Jurkat, Clone E6-1 (cell line): ENCODE measurements around the gene SCAMP4.

Experiments used
- DNase-seq: peaks from one replicate; pipeline ENCODE4 v3.0.0-alpha.2; 2011; ENCODE audit warnings: low read depth, low spot score
- H3K4me3 ChIP-seq: 2 replicates; pipeline ENCODE4 v1.5.1; 2011; ENCODE audit warnings: mild to moderate bottlenecking, low read length, control low read depth, moderate library complexity

The SCAMP4 gene

DNA sequence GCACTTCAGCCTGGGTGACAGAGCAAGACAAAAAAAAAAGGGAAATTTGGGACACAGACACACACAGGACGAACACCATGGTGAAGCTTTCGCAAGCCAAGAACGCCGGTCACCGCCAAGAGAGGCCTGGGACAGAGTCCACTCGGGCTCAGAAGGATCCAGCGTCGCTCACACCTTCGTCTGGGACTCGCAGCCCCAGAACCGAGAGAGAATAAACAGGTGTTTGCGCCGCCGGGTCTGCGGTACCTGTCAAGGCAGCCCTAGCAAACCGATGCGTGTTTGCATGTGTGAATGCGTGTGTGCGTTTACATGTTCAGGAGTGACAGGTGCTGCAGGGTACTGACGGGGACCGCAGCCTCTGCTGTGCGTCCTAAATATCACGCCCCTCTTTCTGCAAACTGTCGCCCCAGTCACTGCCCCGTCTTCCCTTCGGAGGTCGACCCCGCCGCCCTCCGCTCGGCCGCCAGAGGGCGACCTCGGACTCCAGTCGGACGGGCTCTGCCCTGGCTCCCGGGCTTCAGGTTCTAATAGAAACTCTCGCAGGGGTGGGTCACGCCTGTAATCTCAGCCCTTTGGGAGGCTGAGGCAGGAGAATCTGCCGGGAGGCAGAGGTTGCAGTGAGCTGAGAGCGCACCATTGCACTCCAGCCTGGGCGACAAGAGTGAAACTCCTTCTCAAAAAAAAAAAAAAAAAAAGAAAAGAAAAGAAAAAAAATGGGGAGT, 24.0 kb downstream of the SCAMP4 start:
- H3K4me3 ChIP-seq: peak overlapping the region; percentile 33
- peak; percentile 57 for DNase-seq

DNA sequence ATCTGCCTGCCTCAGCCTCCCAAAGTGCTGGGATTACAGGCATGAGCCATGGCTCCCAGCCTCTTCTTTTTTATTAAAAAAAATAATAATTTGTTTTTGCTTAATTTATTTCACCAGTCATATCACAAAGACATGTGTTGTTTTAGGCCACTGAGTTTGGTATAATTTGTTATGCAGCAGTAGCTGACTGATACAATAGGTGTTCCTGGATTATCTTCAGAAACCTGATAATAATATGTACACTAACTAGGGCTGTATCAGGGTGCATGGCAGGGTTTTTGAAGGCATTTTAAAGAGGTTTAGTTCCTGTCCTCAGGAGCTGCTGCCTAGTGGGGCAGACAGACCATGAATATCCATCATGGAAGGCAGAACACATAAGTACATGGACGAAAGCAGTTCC, 26.2 kb downstream of the SCAMP4 start:
- DNase-seq: no peak
- H3K4me3 ChIP-seq: no peak overlapping the region

DNA sequence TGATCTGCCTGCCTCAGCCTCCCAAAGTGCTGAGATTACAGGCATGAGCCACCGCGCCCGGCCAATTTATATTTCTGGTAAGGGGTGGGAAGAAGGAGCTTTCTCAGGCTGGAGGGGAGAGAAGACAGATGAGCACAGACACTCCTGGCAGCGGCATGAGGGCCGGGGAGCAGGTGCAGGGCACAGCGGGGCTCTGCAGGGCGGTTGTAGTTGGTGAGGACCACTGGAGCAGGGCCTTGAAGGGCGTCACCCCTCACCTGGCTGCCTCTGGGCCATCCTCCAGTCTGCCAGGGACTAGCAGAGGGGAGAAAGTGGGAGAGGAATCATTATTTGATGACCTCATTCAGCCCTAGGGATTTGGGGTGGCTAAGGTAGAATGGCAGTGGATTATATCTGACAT, 27.2 kb downstream of the SCAMP4 start:
- no peak for DNase-seq
- H3K4me3 ChIP-seq: no peak overlapping the region

GRCh38 chr19:1933244-1933643, 28.0 kb downstream of the SCAMP4 start:
- no peak overlapping the region for H3K4me3 ChIP-seq
- DNase-seq: no peak

DNA sequence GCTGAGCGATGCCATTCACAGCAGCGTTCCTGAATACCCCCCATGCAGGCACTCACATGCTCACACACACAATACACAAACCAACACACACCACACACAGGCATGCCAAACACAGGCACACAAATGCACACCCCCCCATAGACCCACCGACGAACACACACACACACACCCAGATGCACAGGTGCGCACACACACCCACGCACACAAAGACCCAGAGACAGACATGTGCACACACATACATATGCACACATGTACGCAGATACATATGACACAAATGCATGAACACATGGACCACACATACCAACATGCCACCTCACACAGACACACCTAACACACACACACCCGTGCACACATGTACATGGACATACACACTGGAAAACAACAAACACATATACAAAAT, 28.7 kb downstream of the SCAMP4 start:
- DNase-seq: no peak
- H3K4me3 ChIP-seq: no peak overlapping the region

DNA sequence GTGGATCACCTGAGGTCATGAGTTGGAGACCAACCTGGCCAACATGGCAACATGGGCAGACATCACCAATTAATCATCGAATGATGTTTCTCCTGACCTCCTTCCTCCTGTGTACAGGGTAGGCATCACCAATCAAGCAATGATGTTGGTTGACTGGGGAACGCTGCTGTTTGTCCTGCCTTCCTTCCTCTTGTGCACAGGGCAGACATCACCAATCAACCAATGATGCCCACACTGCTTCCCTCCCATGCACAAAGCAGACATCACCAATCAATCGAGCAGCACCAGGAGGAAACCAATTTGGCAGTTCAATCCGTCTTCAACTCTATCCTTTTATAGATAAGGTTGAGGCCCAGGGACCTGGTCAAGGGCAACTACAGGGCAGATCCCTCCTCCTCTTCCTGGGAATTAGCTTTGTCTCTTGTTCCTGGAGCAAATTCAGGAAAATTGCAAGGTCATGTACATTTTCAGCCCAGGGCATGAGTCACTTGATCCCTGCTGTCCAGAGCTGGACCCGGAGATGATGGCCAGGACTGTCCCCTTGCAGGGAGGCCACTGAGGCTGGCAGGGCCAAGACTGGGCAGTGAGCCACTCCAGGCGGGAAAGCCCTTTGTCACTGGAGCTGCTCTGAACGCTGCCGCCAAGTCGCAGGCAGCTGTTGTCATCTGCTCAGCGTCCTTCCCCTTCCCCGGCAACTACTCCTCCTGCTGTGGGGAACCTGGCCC, 30.4 kb downstream of the SCAMP4 start:
- no peak overlapping the region for H3K4me3 ChIP-seq
- peak; percentile 81 for DNase-seq

DNA sequence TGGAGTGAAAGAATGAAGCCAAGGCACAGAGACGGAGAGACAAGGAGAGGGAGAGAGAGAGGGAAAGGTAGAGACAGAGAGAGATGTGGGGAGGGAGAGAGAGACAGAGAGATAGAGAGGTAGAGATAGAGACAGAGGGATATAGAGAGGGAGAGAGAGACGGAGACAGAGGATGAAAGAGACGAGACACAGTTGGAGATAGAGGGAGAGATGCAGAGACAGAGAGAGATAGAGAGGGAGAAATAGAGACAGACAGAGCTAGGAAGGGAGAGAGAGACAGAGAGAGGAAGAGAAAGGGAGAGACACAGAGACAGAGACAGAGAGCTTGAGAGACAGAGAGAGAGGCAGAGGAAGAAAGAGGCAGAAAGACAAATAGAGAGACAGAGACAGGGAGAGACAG, 31.2 kb downstream of the SCAMP4 start:
- no peak for DNase-seq
- no peak overlapping the region for H3K4me3 ChIP-seq

DNA sequence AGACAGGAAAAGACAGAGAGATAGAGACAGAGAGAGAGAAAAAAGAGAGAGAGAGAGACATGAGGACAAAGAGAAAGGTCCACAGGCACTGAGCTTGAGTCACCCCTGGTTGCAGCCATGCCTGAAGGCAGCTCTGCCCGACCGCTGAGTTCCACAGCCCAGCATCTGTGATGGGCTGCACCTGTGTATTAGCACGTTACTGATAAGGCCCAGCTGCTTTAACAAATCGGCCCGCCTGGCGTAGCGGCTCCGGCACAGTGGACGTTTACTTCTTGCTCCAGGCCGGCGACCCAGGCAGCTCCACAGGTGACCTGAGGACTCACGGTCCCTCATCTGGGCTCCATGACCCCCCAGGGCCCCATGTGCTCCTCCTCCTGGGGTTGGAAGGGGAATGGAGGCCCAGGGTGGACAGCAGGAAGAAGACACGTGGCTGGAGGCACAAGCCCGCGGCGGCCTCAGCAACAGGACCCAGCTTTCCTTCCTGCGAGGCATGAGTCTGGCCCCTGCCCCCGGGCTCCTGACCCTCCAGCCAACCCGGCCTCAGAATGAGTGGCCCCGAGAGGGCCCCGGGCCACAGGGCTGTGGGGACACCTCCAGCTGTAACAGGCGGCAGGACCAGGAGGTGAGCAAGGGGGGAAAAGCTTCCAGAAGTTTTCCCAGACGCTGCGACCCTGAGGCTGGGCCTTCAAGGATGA, 31.9 kb downstream of the SCAMP4 start:
- no peak overlapping the region for H3K4me3 ChIP-seq
- no peak for DNase-seq

GRCh38 chr19:1938071-1938470, 32.9 kb downstream of the SCAMP4 start:
- H3K4me3 ChIP-seq: no peak overlapping the region
- DNase-seq: no peak

DNA sequence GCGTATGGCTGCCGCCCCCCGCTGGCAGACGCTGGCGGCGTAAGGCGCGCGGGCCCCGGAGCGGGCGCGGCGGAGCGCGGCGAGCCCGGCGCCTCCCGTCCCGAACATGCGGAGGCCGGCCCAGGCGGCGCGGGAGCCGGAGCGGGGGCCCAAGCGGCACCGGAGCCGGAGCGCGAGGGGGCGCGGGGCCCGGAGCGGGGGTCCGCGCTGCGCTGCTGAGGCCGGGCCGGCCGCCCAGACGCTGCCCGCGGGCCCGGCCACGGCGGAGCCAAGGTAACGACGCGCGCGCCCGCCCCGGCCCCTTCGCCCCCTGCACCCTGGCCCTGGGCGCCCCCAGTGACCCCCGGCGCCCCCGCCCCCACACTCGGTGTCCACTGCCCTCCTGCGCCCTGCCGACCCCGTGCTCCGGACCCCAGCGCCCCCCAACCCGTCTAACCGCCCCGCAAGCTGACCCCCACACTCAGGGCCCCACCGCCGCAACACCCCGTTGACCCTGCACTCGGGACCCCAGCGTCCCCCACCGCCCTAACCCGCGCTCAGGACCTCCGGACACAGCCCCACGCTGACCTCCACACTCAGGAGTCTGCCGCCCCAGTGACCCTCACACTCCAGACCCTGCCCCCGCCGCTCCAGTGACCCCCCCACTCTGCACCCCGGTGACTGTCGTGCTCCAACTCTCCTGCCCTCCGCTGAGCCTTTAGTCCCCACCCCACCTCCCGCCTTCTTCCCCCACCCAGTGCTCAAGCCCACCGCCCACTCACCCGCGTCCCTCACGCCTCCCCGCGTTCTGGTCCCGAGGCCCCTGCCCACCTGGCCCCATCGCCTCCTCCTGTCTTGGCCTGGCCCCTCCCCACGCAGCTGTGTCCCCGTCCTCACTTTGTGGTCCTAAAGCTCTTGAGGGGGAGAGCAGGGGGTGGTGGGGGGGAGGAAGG, 36.2 kb downstream of the SCAMP4 start, which contains the start of gene CSNK1G2:
CSNK1G2 (plus strand) TSS at position 27 of the 932 bp plus-strand sequence. CDS start 28,601 bp downstream, outside the sequence.
- DNase-seq: no peak
- H3K4me3 ChIP-seq: peak within 1 kb of the TSS; percentile 87

- peak overlapping the region; percentile 87 for H3K4me3 ChIP-seq
- DNase-seq: peak; percentile 59
Measured at GRCh38 chr19:1942078-1942933, 37.1 kb downstream of the SCAMP4 start.

DNA sequence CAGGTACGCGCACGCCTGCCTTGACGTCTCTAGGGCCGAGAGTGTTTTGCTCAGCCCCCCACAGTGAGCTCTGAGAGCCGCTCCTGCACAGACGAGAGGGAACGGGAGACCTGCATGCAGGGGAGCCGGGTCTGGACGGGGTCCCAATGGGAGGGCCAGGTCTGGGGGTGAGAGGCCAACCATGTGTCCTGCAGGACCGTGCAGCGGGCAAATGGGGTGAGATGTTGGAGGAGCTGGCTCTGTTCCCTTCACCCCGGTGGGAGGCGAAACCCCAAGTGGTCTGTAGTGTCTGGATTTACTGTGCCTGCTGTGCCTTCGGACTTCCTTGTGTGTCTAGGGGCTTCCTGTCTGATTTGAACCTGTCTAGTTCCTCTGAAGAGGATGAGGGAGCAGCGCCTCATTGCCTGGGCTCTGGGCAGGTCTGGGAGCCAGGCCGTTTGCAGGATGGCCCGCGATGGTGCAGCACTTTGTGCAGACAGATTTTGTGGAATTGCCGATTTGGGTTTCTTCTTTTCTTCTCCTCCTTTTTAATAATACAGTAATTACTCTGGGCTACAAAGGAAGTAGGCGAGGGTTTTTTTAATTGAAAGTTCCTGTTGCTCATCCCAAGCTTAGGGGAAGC, 37.8 kb downstream of the SCAMP4 start:
- DNase-seq: no peak
- H3K4me3 ChIP-seq: peak overlapping the region; percentile 87

GRCh38 chr19:1943661-1944087, 38.5 kb downstream of the SCAMP4 start:
- no peak for DNase-seq
- no peak overlapping the region for H3K4me3 ChIP-seq

GRCh38 chr19:1944088-1944915, 39.1 kb downstream of the SCAMP4 start:
- DNase-seq: no peak
- H3K4me3 ChIP-seq: no peak overlapping the region

DNA sequence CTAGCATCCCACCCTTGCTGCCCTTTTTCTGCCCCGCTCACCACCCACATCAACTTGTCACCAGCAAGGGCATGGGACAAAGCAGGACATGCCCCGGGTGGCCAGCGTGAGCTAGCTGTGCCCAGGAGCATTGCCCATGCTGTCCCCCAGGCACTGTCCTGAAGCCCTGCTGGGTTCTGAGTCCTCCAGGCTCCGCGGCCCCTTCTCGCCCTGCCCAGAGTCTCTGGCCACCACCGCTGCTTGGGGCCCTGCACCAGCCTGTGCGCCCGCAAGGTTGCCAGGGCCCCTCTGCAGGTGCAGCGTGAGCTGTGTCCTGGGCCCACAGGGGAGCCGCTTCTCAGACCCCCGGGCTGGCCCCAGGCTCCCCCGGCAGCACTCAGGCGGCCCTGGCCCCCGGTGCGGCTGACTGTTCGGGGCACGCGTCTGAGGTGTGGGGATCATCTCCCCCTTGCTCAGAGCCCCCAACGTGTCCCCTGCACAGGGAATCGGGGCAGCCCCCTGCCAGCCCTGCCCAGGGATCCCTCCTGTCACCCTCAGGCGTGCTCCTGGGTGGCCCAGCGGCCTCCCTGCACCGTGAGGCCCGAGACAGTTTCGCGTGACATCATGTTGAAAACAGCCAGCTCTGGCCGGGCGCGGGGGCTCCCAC, 39.8 kb downstream of the SCAMP4 start:
- H3K4me3 ChIP-seq: no peak overlapping the region
- no peak for DNase-seq

DNA sequence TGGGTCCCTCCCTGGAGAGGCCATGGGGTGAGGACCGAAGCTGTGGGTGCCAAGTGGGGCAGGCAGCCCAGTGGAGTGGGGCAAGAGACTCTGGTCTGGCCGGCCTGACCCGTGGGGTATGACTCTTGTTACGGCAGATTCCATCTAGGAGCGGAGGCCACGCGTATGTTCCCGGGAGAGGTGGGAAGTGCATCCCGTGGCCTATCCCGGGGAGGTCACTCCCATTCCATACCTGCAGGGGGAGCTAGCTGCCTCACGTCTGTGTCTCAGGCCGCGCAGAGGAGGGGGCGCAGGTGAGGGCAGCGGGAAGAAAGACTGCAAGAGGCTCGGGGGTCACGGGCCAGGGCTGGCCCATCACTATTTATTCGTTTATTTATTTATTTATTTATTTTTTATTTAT, 40.7 kb downstream of the SCAMP4 start:
- H3K4me3 ChIP-seq: no peak overlapping the region
- DNase-seq: no peak
